C4-2B (cell line): Measurements from ENCODE around the gene KRTAP10-10.

Source experiments
- H3K27ac ChIP-seq: fragments of 450-650 bp; 2 replicates; pipeline ENCODE4 v1.5.1; 2017
- CTCF ChIP-seq: fragments of 450-650 bp; conservative IDR thresholded peaks from 2 replicates; pipeline ENCODE4 v1.5.1; 2017; ENCODE audit warnings: mild to moderate bottlenecking
- ZFX ChIP-seq: fragments of 450-650 bp; IDR thresholded peaks from 2 replicates; pipeline ENCODE4 v1.6.1; 2017

The KRTAP10-10 gene

GRCh38 chr21:44611551-44611950 lies 25.6 kb upstream of the KRTAP10-10 start:
- TF ChIP-seq CTCF = no peak
- TF ChIP-seq ZFX = no peak
- H3K27ac ChIP-seq = no peak overlapping the region

- H3K27ac ChIP-seq = no peak within 1 kb of the TSS
Measured at GRCh38 chr21:44612029-44612486, 25.1 kb upstream of the KRTAP10-10 start, which contains the start of gene KRTAP10-8. TSS of gene KRTAP10-8 (plus strand) at chr21:44612079. CDS start at chr21:44612101, 22 bp downstream.

GRCh38 chr21:44612669-44613229 lies 24.4 kb upstream of the KRTAP10-10 start:
- H3K27ac ChIP-seq = no peak overlapping the region
- no peak for TF ChIP-seq ZFX
- TF ChIP-seq CTCF = no peak

More at GRCh38 chr21:44612029-44612486, 25.1 kb upstream of the KRTAP10-10 start, which contains the start of gene KRTAP10-8:
- TF ChIP-seq CTCF (no peak), ZFX (no peak)

- no peak for TF ChIP-seq CTCF
- TF ChIP-seq ZFX = no peak
- H3K27ac ChIP-seq = no peak overlapping the region
Measured at GRCh38 chr21:44613386-44614155, 23.6 kb upstream of the KRTAP10-10 start.

- TF ChIP-seq CTCF (no peak), ZFX (no peak)
- H3K27ac ChIP-seq = no peak overlapping the region
Measured at GRCh38 chr21:44614161-44614631, 23.0 kb upstream of the KRTAP10-10 start.

- no peak for TF ChIP-seq CTCF
- no peak for TF ChIP-seq ZFX
- no peak overlapping the region for H3K27ac ChIP-seq
Measured at GRCh38 chr21:44614961-44615391, 22.2 kb upstream of the KRTAP10-10 start.

GRCh38 chr21:44615466-44615865 lies 21.7 kb upstream of the KRTAP10-10 start:
- H3K27ac ChIP-seq = no peak overlapping the region
- no peak for TF ChIP-seq CTCF
- TF ChIP-seq ZFX = no peak
